Fibroblast of villous mesenchyme (primary cell): ENCODE results near the gene AKAP13. TPM values are rescaled to one million over a fixed set of nuclear protein-coding genes. Genes with fewer than 3 reads are reported as not detected.

Source experiments
- DNase-seq: peaks from one replicate; pipeline ENCODE4 v3.0.0-alpha.2; 2010; ENCODE audit warnings: low read depth
- H3K4me3 ChIP-seq: 2 replicates; pipeline ENCODE4 v1.5.1; 2011; ENCODE audit warnings: low read depth, mild to moderate bottlenecking, low read length
- CTCF ChIP-seq: IDR thresholded peaks from 2 replicates; pipeline ENCODE4 v1.5.1; 2012; ENCODE audit warnings: low read depth, mild to moderate bottlenecking, low read length; ENCODE audit not compliant: insufficient read depth
- total RNA-seq: library from RNA; depleted of rRNA; stranded (reverse); fragments of >200 nt; gene quantifications from 2 replicates; pipeline ENCODE4 v1.2.3, GENCODE V29; 2012

The AKAP13 gene
- total RNA-seq, 1 donor = 164 TPM

DNA sequence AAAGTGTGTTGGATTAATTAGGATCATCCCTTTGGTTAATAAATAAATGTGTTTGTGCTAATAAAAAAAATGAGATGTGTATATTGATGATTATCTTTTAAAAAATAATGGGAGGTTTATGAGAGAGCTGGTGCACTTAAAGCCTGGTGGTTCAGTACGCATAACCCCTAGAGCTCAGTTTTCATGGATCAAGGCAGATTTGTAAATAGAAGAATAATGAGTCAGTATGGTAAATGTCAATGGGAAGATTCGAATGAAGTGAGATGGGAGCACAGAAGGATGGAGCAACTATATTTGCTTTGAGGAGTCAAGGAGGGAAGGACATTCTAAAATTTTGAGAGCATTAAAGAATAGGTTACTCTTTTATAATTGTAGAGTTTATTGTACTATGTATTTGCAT is 35.4 kb downstream of the AKAP13 start:
- H3K4me3 ChIP-seq = no peak overlapping the region
- DNase-seq = no peak
- no peak for TF ChIP-seq CTCF

GRCh38 chr15:85417276-85417675 is 36.9 kb downstream of the AKAP13 start:
- TF ChIP-seq CTCF = no peak
- no peak for DNase-seq

GRCh38 chr15:85419161-85419560 is 38.8 kb downstream of the AKAP13 start:
- TF ChIP-seq CTCF = no peak

More at GRCh38 chr15:85417276-85417675, 36.9 kb downstream of the AKAP13 start:
- no peak overlapping the region for H3K4me3 ChIP-seq

DNA sequence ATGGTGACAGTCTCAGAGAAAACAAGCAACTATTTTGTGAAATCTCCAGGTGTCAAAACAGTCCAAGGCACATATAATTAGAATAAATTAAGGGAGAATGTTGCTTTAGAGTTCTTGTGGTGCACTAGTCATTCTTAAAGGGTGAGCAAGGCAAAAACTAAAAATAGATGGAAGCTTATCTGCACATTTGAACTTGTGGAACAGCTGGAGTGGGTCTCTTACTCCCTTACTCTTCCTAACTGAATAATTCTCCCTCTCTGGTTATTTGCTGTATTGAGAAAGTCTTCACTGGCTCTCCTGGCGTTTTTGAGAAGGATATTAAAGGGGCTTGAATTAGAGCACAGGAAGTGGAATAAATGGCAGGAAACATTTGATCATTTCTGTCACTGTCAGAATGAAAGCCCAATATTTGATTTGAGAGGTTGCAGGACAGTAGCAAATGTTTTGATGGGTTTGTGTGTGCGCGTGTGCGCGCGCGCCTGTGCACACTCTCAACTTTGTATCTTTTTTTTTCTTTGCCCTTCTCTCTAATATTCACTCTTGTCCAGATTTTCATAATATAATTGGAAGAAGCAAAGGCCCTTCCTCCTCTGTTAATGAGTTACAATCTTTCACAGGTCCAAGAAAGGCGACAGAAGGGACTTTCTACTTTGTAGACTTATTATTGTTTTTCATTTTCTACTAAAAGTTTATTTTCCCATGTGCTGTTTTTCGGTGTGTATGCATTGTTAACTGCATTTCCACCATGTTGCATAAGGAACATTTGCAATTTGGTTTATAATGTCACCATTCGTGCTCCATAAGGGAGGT is 40.9 kb downstream of the AKAP13 start:
- no peak for TF ChIP-seq CTCF
- peak; percentile 57 for DNase-seq

More at GRCh38 chr15:85419161-85419560, 38.8 kb downstream of the AKAP13 start:
- no peak overlapping the region for H3K4me3 ChIP-seq
- DNase-seq = no peak

DNA sequence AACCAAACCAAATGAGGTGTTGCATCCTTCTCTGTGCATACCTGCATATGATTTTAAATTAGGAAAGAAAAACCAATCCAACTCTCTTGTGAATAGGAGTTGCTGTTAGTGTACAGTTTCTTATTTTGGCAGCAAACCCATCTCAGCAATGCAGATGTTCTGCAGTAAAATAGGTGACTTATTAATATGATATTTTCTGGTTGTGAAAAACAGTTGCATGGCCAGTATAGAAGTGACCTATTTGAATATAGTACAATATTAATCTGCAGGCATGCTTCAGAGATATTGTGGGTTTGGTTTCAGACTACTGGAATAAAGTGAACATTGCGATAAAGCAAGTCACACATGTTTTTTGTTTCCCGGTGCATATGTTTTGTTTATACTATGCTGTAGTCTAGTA is 42.2 kb downstream of the AKAP13 start:
- no peak for DNase-seq
- TF ChIP-seq CTCF = no peak
- no peak overlapping the region for H3K4me3 ChIP-seq

More for the DNA sequence above, 40.9 kb downstream of the AKAP13 start:
- H3K4me3 ChIP-seq = no peak overlapping the region

DNA sequence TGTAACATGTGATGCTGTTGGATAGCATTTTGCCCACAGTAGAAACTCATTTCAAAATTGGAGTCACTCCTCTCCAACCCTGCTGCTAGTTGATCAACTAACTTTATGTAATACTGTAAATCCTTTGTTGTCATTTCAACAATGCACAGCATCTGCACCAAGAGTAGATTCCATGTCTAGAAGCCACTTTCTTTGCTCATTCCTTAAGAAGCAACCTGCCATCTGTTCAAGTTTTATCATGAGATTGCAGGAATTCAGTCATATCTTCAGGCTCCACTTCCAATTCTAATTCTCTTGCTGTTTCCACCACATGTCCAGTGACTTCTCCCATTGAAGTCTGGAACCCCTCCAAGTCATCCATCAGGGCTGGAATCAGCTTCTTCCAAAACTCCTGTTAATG is 42.9 kb downstream of the AKAP13 start:
- no peak for DNase-seq
- no peak for TF ChIP-seq CTCF
- H3K4me3 ChIP-seq = no peak overlapping the region
